ENCODE results near the gene SH3PXD2B.

GRCh38 chr5:172441262-172441751, 13.0 kb downstream of the SH3PXD2B start:
- TF ChIP-seq, protein P1, sequence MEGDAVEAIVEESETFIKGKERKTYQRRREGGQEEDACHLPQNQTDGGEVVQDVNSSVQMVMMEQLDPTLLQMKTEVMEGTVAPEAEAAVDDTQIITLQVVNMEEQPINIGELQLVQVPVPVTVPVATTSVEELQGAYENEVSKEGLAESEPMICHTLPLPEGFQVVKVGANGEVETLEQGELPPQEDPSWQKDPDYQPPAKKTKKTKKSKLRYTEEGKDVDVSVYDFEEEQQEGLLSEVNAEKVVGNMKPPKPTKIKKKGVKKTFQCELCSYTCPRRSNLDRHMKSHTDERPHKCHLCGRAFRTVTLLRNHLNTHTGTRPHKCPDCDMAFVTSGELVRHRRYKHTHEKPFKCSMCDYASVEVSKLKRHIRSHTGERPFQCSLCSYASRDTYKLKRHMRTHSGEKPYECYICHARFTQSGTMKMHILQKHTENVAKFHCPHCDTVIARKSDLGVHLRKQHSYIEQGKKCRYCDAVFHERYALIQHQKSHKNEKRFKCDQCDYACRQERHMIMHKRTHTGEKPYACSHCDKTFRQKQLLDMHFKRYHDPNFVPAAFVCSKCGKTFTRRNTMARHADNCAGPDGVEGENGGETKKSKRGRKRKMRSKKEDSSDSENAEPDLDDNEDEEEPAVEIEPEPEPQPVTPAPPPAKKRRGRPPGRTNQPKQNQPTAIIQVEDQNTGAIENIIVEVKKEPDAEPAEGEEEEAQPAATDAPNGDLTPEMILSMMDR (IDR thresholded peaks at IDR 0.05) = no peak
- no peak for TF ChIP-seq POLR2A (IDR thresholded peaks at IDR 0.05)

Measured in lower leg skin (tissue), 3 donors.